Aorta (tissue), 5 donors: ENCODE data around the gene MTIF2. TPM values are rescaled to one million over a fixed set of nuclear protein-coding genes. Genes with fewer than 3 reads are reported as not detected.
"Not testable (repeated sequence)": the region's sequence is repeated elsewhere in the genome, so short reads cannot be mapped to it uniquely, and the experiment has no call there.

Experiments
- ATAC-seq: fragments of 200-7000 bp; cut with Tn5 transposase; one replicate; pipeline ENCODE4 v1.9.1; 2022; ENCODE audit warnings: moderate library complexity; ENCODE audit not compliant: low FRiP score
- DNase-seq, 2 donors: peaks; one replicate each; pipeline ENCODE4 v3.0.0-alpha.2; 2020
- H3K27ac ChIP-seq, 2 donors: one replicate each; pipeline ENCODE4 v1.5.1; 2013; ENCODE audit warnings: low read length in 2 of 2, mild to moderate bottlenecking in 2 of 2, moderate library complexity in 2 of 2, control low read depth in 1 of 2, inconsistent platforms in 1 of 2, low read depth in 1 of 2
- H3K27me3 ChIP-seq, 2 donors: one replicate each; pipeline ENCODE4 v1.6.1; 2013; ENCODE audit warnings: control low read depth in 1 of 2, low read length in 1 of 2, mild to moderate bottlenecking in 1 of 2, moderate library complexity in 1 of 2; ENCODE audit not compliant: insufficient read depth in 2 of 2, control insufficient read depth in 1 of 2
- H3K36me3 ChIP-seq, 2 donors: one replicate each; pipeline ENCODE4 v1.6.1; 2013; ENCODE audit warnings: control low read depth in 1 of 2, low read length in 1 of 2, mild to moderate bottlenecking in 1 of 2; ENCODE audit not compliant: insufficient read depth in 2 of 2, control insufficient read depth in 1 of 2
- H3K4me1 ChIP-seq, 2 donors: one replicate each; pipeline ENCODE4 v1.6.1; 2013; ENCODE audit warnings: low read length in 2 of 2, control low read depth in 1 of 2, mild to moderate bottlenecking in 1 of 2, moderate library complexity in 1 of 2; ENCODE audit not compliant: insufficient read depth in 2 of 2, control insufficient read depth in 1 of 2
- H3K4me3 ChIP-seq, 2 donors: one replicate each; pipeline ENCODE4 v1.5.1; 2013; ENCODE audit warnings: low read length in 2 of 2, control low read depth in 1 of 2, mild to moderate bottlenecking in 1 of 2
- H3K9me3 ChIP-seq: one replicate; pipeline ENCODE4 v1.6.1; 2013; ENCODE audit warnings: mild to moderate bottlenecking, low read length; ENCODE audit not compliant: control insufficient read depth
- WGBS, 2 donors: extraction: QIAGEN DNeasy Blood & Tissue Kit; methylation state at CpG; one replicate each; pipeline ENCODE4 v1.1.7; 2013; 5-methylcytosine and 5-hydroxymethylcytosine counted together
- intact Hi-C, 2 donors: fragments of 100-400 bp; cut with DNase I; formaldehyde crosslinking; loops; one replicate each; pipeline versions ENCODE4 v1.14.2 to v1.15.0; 2022
- polyA plus RNA-seq, 2 donors: library from polyadenylated mRNA; stranded (reverse); fragments of 200-250 nt; gene quantifications; one replicate each; pipeline ENCODE4 v1.2.3, GENCODE V29; 2013
- total RNA-seq, 2 donors: library from RNA; stranded (reverse); fragmentation: NEBNext Ultra II Directional; extraction: Animal tissue kit (Norgen Biotek cat#: 25700); gene quantifications; one replicate each; pipeline ENCODE4 v1.2.1, GENCODE V29; 2021
- donor health status: healthy with polysubstance abuse.
- donor health status: Bipolar disorder and iron deficiency.
- donor health status: DM: no; HTN: no; CAD: no.
- donor health status: DM: no; HTN: no; CAD: no.
- donor health status: DM: yes; HTN: yes; CAD: no.

MTIF2 gene
- total and polyA plus RNA-seq, 4 donors: 13.0 to 27.8 (median 17.7) TPM

DNA sequence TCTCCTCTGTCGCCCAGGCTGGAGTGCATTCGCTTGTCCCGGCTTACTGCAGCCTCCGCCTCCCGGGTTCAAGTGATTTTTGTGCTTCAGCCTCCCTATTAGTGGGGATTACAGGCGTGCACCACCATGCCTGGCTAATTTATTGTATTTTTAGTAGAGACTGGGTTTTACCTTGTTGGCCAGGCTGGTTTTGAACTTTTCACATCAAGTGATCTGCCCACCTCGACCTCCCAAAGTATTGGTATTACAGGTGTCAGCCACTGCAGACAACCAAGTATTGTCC is 35.4 kb downstream of the MTIF2 start:
- Histone ChIP-seq H3K9me3 (no peaks in the 10 kb centered on the region), H3K27me3 (no peaks in the 10 kb centered on the region), H3K4me1 (peaks cover 1 to 6% of the 10 kb centered on the region in 2 donors), H3K4me3 (peak overlapping the region in 1 of 2 donors; percentile 98), H3K36me3 (peaks cover 6 to 7% of the 10 kb centered on the region in 2 donors), H3K27ac (peak overlapping the region in 1 of 2 donors; percentile 85)
- WGBS, 2 donors: 82 to 85% methylated on average over 7 of the region's 7 CpGs
- no peak for ATAC-seq
- DNase-seq: no peak
- intact Hi-C loops: no loop called here

DNA sequence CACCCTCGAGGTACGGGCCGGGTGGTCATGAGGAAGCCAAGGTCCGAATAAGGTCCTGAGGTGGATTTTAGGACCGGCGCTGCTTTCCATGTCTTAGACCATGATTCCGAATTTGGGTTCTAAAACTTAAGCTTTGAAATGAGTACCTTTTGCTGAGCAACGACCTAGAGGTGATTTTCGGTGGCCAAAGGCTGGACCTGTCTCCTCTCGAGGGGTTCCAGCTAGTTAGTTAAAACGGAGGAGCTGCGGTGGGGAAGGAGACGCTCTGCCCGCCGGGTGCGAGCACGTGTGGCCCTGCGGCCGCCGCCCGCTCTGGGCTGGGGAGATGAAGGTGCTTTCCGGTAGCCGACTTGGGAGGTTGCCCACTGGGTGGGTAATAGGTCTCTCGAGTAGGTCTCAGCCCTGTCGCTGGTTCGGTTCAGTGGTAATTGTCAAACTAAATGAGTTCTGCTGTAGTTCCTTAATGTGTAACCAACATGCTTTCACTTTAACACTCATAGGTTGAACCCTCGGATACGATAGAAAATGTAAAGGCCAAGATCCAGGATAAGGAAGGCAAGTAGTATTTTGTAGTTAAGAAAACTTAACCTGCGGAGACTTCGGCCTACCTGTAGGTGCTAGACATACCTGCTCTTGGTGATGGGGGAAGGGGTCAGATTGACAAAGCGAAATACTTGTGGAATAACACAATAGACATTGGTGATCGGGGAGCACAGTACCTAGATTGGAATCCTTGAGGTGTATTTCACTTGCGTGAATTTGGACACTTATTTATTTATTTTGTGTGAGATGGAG is 36.0 kb downstream of the MTIF2 start:
- peak; percentile 63 to 81 for DNase-seq
- Histone ChIP-seq H3K4me3 (peak overlapping the region; percentile 80 to 98), H3K27ac (peak overlapping the region; percentile 85 to 87), H3K4me1 (peaks cover 1 to 6% of the 10 kb centered on the region in 2 donors), H3K36me3 (peaks cover 6 to 7% of the 10 kb centered on the region in 2 donors), H3K27me3 (no peaks in the 10 kb centered on the region), H3K9me3 (no peaks in the 10 kb centered on the region)
- intact Hi-C loops: no loop called here
- ATAC-seq: peak; percentile 45
- WGBS, 2 donors: 8 to 9% methylated on average over 33 of the region's 33 CpGs

DNA sequence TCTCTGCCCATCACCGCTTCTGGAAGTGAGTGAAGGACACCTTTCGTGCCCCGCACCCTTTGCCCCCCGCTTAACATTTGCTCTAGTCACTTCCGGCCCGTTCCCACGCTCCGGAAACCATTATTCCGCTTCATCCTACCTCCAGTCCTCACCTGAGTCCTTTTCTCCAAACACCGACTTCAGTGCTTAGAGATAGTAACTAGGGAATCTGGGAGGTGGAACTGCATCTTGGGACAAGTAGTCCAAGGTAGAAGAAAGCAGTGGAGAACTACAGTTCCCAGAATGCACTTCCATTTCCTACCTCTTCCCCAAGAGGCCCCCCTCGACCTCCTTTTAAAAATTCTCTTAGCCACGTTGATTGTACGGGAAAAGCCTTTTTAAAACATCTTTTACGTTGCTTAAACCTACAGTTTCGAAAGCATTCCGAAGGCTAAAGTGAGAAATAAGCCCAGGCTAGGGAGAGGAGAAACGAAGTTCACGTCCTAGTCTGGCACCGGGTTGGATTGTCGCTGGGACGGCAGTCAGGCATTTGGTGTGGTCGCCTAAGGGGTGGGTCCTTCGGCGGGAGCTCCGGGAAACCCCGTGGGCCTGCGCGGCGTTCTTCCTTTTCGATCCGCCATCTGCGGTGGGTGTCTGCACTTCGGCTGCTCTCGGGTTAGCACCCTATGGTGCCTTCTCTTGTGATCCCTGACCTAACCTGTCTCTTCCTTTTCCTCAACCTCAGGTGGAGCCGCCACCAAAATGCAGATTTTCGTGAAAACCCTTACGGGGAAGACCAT is 36.8 kb downstream of the MTIF2 start, which contains the start of the genes CLHC1 and RPS27A:
Gene CLHC1, minus strand, starts transcription at position 210 of the 779 bp plus-strand sequence. CDS start 9,882 bp downstream, outside the sequence.
Gene RPS27A, plus strand, starts transcription at position 605 of the 779 bp plus-strand sequence. Its CDS starts 137 bp downstream, at position 742.
- Histone ChIP-seq H3K27me3 (no peaks in the 10 kb centered on the region), H3K27ac (peak within 1 kb of the TSS; percentile 87 to 96), H3K9me3 (no peaks in the 10 kb centered on the region), H3K4me1 (peaks cover 1 to 6% of the 10 kb centered on the region in 2 donors), H3K4me3 (peak within 1 kb of the TSS; percentile 98 to 99), H3K36me3 (peaks cover 6 to 7% of the 10 kb centered on the region in 2 donors)
- intact Hi-C loops: no loop called here
- peak; percentile 98 for ATAC-seq
- WGBS, 2 donors: 0 to 1% methylated on average over 37 of the region's 37 CpGs
- peak; percentile 94 to 98 for DNase-seq

DNA sequence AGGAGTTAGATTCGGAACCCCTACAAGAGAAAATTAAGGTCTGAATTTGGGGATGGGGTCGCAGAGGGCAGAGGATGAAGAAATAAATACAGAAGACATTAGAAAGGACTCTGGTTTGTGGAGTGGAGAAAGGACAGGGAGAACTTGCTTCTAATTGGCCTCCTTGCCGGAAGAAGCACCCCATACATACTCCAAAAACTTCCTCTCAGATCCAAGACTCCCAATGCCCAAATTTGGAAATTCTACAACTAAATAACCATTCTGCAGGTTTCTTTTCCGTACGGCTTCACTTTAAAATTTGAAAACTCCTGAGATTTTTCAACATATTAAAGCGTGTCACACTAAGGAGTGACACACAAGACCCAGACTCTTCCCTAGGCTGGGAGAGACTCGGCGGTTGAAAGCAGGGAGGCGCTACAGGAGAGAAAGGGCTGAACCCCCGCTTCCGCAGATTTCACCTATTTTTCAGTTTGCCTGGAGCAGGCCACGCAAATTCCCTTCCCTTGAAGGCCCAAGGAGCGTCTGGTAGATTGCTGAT is 37.4 kb downstream of the MTIF2 start:
- intact Hi-C loops: no loop called here
- peaks cover 1 to 6% of the 10 kb centered on the region in 2 donors for H3K4me1 ChIP-seq

DNA sequence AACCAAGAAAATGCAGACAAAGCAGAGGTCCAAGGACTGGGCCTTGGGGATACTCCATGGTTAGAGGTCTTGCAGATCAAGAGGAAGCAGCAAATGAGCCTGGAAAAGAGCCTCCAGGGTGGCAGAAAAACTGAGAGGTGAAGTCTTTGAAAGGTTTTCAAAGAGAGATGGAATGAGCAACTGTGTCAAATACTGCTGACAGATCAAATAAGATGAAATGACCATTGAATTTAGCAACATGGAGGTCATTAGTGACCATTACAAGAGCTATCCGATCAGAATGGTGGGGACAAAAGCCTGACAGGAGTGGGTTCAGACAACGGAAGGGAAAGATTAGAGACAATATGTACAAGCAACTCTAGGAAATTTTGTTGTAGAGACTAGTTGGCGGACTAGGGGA is 38.5 kb downstream of the MTIF2 start:
- no peaks in the 10 kb centered on the region for H3K27me3 ChIP-seq
- ATAC-seq (no peak), DNase-seq (no peak)
- peaks cover 1 to 6% of the 10 kb centered on the region in 2 donors for H3K4me1 ChIP-seq
- no peak overlapping the region for H3K4me3 ChIP-seq
- intact Hi-C loops: no loop called here
- H3K27ac ChIP-seq: no peak overlapping the region
- 95 to 98% methylated on average over 3 of the region's 3 CpGs for WGBS, 2 donors
- H3K36me3 ChIP-seq: peaks cover 2 to 4% of the 10 kb centered on the region in 2 donors
- H3K9me3 ChIP-seq: no peaks in the 10 kb centered on the region

More for the DNA sequence above, 37.4 kb downstream of the MTIF2 start:
- ATAC-seq (peak; percentile 12), DNase-seq (peak in 1 of 2 donors; percentile 53)
- peak overlapping the region; percentile 58 to 99 for H3K4me3 ChIP-seq
- H3K27me3 ChIP-seq: no peaks in the 10 kb centered on the region
- WGBS, 2 donors: 3 to 5% methylated on average over 13 of the region's 13 CpGs
- H3K9me3 ChIP-seq: no peaks in the 10 kb centered on the region
- peak overlapping the region; percentile 80 to 96 for H3K27ac ChIP-seq
- H3K36me3 ChIP-seq: peaks cover 6 to 7% of the 10 kb centered on the region in 2 donors

DNA sequence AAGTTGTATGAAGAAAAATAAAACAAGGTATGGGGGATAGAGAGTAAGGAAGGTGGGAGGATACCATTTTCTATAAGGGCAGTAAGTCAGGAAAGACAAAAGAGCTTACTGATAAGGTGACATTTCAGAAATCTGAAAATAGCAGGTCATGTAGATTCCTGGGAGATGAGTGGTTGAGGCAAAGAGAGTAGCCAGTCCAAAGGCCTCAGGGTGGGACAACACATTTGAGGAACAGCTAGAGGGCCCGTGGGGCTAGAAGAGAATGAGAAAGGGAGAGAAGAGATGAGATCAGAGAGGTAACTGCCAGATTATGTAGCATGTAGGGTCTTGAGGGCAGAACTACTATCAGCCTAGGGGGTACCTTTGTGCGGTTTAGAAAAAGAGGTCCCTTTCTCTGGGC is 39.8 kb downstream of the MTIF2 start:
- Histone ChIP-seq H3K9me3 (no peaks in the 10 kb centered on the region), H3K27ac (no peak overlapping the region), H3K27me3 (no peaks in the 10 kb centered on the region), H3K4me1 (peaks cover 1 to 6% of the 10 kb centered on the region in 2 donors), H3K36me3 (peaks cover 0 to under 1% of the 10 kb centered on the region in 2 donors), H3K4me3 (no peak overlapping the region)
- ATAC-seq (no peak), DNase-seq (no peak)
- WGBS, 2 donors: 89 to 92% methylated on average over 2 of the region's 2 CpGs
- intact Hi-C loops: no loop called here

DNA sequence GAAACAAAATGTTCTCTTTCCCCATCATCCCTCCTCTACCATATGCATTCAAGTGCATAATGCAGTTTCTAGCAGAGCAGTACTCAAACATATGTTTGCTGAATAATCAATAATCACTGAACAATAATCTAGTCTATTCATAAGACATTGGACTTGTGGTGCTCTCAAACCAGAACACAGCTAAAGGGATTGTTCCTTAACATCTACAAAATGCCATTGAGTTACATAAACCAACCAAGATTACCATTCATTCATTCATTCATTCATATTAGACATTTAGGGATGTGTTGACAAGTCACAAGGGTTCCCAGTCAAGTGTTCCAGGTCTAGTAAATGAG is 40.8 kb downstream of the MTIF2 start:
- H3K36me3 ChIP-seq: no peaks in the 10 kb centered on the region
- intact Hi-C loops: no loop called here
- H3K9me3 ChIP-seq: no peaks in the 10 kb centered on the region
- H3K27me3 ChIP-seq: no peaks in the 10 kb centered on the region
- peaks cover 0 to 1% of the 10 kb centered on the region in 2 donors for H3K4me1 ChIP-seq
- H3K4me3 ChIP-seq: no peak overlapping the region
- no peak for ATAC-seq
- DNase-seq: no peak
- no peak overlapping the region for H3K27ac ChIP-seq

DNA sequence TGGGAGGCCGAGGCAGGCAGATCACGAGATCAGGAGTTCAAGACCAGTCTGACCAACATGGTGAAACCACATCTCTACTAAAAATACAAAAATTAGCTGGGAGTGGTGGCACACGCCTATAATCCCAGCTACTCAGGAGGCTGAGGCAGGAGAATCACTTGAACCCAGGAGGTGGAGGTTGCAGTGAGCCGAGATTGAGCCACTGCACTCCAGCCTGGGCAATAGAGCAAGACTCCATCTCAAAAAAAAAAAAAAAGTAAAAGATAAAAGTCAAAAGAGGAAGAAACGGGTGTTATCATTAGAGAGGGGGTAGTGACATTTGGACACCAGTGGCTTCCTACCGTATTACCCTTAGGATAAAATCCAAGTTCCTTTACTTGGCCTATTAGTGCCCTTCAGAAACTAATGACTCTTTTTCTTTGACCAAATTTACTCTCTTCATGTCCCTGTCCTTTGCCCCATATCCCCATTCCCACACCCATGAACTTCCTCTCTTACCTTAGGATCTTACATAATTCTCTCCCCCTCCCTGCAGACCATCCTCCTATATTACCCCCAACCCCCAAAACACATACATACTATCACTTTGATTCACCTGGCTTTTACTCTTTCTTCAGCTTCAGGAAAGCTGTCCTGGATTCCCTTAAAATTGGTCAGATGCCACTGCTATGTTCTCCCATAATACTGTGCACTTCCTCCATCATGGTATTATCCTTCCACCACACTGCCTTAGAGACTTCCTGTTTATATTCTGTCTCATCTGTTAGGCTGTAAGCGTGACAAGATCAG is 41.4 kb downstream of the MTIF2 start:
- H3K27me3 ChIP-seq, H3K27ac ChIP-seq, H3K36me3 ChIP-seq, H3K9me3 ChIP-seq, ATAC-seq, H3K4me3 ChIP-seq, intact Hi-C loops, H3K4me1 ChIP-seq, DNase-seq: not testable (repeated sequence)
- 84 to 85% methylated on average over 7 of the region's 7 CpGs for WGBS, 2 donors
